NCI-H2227 (cell line): Measurements from ENCODE around the gene ACOT13.
A peak's percentile ranks its signal among the peaks of the same experiment; 100 is the strongest.
"Not testable (repeated sequence)": the region's sequence is repeated elsewhere in the genome, so short reads cannot be mapped to it uniquely, and the experiment has no call there.

Experiments
- DNase-seq: peaks from one replicate; lab custom pipeline; 2025; ENCODE audit not compliant: unreplicated experiment; lab: John Stamatoyannopoulos, UW

Gene ACOT13

GRCh38 chr6:24661759-24662158 lies 5.1 kb upstream of the ACOT13 start:
- not testable (repeated sequence) for DNase-seq

- no peak for DNase-seq
Observed at GRCh38 chr6:24662236-24662635, 4.6 kb upstream of the ACOT13 start.

DNA sequence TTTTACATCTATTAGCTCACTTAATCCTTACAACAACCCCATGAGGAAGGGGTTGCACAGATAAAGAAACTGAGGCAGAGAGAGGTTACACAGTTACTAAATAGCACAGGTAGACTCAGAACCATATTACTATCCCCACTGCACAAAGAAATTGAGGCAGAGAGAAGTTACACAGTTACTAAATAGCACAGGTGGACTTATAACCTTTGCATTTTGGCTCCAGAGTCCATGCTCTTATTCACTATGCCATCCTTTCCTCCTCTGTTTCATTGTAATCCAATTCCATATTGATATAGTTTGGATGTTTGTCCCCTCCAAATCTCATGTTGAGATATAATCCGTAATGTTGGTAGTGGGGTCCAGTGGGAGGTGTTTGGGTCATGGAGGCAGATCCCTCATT lies 3.7 kb upstream of the ACOT13 start:
- DNase-seq: no peak

DNA sequence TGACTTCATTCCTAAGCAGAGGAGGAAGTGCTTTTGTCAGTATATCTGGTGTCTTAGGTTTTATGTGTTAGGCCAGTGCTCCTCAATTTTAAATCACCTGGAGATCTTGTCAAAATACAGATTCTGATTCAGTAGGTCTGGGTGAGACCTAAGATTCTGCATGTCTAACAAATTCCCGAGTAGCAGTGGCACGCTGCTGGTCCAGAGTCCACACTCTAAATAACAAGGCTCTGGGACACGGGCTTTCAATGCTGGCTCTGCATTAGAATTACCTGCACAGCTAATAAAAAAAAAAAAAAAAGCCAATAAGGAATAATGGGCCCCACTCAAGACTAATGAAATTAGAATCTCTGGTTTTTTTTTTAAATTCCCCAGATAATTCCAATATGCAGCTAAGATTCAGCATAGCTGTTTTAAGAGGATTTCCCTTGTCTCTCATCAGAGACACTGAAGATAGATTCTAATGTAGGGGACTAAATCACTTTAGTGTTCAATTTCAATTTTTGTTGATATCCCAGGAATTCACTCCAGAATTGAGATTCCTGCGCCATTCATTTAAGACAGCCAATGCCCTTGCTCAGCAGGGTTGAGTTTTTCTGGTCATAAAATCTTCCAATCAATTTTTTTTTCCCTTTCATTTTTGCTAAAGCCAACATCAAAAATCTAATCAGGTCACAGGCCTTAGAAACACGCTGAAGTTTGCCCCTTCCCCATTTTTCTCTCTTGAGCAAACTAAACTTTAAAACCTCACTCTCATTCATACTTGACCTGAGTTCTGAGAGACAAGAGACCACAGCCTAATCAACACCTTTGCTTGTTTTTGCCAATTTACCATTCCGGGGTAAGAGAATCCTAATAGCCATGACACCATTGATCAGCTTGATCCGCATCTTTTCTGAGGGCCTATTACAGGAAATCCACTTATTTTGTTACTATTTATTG lies 2.6 kb upstream of the ACOT13 start:
- DNase-seq: no peak

- DNase-seq: peak; percentile 72
Observed at GRCh38 chr6:24666097-24666640, 708 bp upstream of the ACOT13 start.

DNA sequence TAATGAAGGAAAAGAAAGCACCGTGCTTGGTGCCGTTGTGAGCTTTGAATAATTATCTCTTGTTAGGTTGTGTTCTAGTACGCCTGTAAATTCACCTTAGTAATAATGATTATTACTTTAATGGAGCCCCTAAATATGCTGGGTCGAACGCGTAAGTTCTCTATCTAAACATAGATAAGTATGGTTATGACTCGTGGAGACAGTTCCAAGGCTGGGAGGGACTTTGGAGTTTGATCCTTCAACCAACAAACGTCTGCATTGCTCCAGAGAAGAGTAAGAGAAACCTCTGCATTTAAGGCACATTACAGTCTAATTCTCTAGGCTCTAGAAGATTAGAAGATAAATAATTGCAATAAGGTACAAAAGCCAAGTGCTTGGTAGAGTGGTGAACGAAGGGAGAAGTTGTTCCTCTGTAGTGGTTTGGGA lies 514 bp downstream of the ACOT13 start:
- peak; percentile 19 for DNase-seq

DNA sequence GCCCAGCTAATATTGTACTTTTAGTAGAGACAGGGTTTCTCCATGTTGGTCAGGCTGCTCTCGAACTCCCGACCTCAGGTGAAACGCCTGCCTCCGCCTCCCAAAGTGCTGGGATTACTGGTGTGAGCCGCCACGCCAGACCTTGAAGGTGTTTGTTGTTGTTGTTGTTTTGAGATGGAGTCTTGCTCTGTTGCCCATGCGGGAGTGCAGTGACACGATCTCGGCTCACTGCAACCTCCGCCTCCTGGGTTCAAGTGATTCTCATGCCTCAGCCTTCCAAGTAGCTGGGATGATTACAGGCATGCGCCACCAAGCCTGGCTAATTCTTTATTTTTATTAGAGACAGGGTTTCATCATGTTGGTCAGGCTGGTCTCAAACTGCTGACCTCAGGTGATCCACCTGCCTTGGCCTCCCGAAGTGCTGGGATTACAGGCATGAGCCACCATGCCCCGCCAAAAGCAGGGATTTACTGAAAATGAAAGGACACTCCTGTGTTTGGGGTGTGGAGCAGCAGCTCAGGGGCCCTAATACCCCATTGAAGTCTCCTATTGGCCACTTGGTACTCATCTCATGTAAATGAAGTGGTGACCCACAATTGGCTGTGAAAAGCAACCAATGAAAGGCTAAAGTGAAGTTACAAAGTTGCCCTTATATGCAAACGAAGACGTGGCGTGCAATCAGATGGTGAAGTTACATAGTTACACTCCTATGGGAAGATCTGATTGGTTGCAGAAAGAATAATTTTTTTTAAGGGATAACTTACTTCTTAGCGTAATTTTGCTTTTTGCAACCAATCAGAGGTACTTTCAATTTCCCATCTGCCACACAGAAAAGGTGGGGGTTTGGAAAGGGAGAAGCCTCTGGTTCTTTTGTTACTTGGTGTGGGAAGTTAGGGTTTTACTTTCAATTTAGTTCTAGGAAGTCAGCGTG lies 1.5 kb downstream of the ACOT13 start:
- DNase-seq: not testable (repeated sequence)

DNA sequence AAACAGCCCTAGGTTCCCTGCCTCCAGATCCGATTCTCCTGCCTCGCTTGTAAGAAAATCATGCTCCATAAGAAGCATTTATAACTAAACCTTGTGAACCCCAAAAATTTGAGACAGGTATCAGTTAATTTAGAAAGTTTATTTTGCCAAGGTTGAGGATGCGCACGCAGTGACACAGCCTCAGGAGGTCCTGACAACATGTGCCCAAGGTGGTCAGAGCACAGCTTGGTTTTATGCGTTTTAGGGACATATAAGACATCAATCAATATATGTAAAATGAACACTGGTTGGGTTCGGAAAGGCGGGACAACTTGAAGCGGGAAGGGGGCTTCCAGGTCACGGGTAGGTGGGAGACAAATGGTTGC lies 2.1 kb downstream of the ACOT13 start:
- DNase-seq: no peak

DNA sequence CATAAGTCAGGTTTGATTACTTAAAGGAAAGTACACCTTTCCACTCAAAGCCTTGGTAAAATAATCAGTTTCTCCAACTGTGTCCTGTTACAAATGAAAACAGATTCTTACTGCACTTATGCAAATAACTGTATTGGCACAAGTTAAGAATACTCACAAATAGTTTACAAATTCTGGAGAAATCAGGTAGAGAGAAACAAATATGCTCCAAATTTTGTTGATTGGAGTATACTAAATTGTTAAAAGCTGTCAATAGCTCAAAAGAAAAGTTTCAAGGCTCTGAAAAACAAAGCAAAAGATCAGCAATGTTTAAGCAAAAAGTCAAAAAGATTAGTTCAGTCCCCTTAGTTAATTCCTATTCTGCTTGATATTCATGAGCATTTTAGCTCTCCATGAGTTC lies 3.6 kb downstream of the ACOT13 start:
- DNase-seq: not testable (repeated sequence)

- not testable (repeated sequence) for DNase-seq
Observed at GRCh38 chr6:24671077-24671476, 4.2 kb downstream of the ACOT13 start.

DNA sequence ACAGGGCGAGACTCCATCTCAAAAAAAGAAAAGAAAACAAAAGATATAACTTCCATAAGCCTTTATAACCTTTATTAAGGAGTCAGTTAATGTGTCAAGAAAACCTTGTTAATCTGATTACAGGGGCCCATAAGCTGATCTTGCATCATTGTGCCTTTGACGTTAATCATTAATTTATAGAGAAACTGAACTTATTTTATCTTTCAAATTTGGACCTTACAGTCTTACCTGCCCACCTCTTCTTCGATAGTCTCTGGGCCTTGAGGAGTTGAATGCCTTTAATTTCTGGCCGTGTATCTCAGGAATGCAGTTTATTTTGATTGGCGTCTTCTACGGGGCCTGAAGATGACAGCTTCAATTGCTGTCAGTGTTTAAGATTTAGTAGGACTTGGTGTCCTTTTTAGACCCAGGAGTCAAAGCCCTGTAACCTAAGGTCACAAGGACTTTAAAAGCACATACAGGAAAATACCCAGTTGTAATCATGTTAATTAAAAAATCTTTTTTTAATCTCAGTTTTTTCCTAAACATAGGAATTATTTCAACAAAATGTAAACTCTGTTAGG lies 5.8 kb downstream of the ACOT13 start:
- DNase-seq: no peak

- no peak for DNase-seq
Observed at GRCh38 chr6:24673625-24674024, 6.7 kb downstream of the ACOT13 start.

GRCh38 chr6:24678792-24679352 lies 12.0 kb downstream of the ACOT13 start:
- DNase-seq: not testable (repeated sequence)

DNA sequence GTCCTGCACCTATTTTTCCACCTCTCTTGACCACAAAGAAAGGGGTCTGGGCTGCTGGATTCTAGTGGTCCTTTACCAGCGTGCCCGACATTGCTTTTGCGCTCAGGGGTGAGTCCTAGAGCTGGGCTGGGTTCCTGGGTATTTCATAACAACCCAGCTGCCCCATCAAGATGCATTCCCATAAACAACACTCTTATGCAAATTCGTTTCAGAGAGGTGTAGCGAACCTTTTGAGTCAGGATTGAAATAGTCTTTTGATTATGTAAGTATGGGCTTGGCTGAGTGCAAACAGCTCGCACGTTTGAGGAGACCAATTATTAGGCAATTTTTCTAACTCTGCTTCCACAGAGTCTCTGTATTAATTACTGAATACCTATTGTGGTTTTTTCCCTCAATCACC lies 13.7 kb downstream of the ACOT13 start:
- DNase-seq: no peak

- peak; percentile 23 for DNase-seq
Observed at GRCh38 chr6:24683297-24684296, 16.7 kb downstream of the ACOT13 start.

DNA sequence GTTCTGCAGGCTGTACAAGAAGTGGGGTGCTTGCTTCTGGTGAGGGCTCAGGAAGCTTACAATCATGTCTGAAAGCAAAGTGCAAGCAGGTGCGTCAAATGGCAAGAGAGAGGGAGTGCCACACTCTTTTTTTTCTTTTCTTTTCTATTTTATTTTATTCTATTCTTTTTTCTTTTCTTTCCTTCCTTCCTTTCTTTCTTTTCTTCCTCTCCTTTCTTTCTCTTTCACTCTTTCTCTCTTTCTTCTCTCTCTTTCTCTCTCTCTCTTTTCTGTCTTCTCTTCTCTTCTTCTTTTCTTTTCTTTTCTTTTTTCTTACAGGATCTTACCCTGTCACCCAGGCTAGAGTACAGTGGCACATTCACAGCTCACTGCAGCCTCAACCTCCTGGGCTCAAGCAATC lies 19.5 kb downstream of the ACOT13 start:
- DNase-seq: no peak

- no peak for DNase-seq
Observed at GRCh38 chr6:24686946-24687345, 20.1 kb downstream of the ACOT13 start.

DNA sequence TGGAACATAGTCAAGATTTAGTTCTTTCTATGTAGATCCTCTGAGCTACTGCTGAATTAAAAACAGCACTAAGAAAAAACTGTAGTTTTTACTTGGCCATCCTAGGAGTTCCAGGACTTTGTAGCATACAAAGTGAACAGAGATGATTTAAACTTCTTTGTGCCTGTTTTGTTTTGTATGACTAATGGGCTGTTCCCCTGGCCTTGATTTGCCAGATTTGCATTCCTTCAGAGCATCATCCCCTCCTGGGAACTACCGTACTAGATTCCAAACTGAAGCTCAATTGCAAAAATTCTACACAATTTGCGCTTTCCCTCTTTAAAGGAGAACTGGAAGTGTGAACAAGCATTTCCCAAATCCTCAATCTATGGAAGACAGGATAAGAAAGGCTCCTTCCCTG lies 23.1 kb downstream of the ACOT13 start:
- no peak for DNase-seq

GRCh38 chr6:24690593-24690992 lies 23.7 kb downstream of the ACOT13 start:
- no peak for DNase-seq

- DNase-seq: no peak
Observed at GRCh38 chr6:24691550-24691949, 24.7 kb downstream of the ACOT13 start.
